NCI-H69 (cell line): ENCODE results near the gene TRAPPC3.
"Not testable (repeated sequence)": the region's sequence is repeated elsewhere in the genome, so short reads cannot be mapped to it uniquely, and the experiment has no call there.

Experiments
- DNase-seq: peaks from one replicate; lab custom pipeline; 2025; lab: John Stamatoyannopoulos, UW

TRAPPC3 gene

DNA sequence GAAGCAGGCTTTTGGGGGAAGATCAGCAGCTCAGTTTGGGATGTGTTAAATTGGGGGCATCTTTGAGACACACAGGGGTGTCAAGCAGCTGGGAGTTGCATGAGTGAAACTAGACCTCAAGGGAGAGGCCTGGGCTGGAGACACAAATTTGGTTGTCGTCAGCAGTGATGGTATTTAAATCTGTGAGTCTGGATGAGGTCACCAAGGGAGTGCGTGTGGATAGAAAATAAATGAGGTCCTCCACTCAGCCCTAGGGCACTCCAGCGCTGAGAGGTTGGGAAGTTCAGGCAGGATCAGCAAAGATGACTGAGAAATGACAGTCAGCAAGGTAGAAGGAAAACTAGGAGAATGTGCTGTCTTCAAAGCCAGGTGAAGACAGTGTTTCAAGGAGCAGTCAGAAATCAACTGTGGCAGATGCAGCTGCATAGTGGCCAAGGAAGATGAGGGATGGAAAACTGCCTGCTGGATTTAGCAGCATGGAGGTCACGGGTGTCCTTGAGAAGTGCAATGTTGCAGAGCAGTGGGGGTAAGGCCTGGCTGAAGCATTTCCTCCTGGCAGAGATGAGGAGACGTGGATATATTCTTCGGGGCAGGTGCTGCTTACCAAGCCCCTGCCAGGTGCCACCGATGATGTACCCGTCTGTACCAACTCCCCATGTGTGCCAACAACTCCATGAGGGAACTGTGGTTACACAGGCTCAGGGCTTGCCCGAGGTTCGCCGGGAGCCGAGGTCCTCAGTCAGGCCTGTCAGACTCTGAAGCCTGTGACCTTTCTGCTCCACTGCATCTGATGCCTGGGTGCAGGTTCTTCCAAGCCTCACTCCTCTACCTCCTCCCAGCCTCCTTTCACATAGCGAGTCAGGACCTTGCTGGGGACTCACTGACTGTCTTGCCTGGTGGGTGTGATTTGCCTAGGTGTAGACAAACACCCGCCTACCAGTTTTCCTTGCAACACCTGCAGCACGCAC lies 17.9 kb upstream of the TRAPPC3 start:
- no peak for DNase-seq

DNA sequence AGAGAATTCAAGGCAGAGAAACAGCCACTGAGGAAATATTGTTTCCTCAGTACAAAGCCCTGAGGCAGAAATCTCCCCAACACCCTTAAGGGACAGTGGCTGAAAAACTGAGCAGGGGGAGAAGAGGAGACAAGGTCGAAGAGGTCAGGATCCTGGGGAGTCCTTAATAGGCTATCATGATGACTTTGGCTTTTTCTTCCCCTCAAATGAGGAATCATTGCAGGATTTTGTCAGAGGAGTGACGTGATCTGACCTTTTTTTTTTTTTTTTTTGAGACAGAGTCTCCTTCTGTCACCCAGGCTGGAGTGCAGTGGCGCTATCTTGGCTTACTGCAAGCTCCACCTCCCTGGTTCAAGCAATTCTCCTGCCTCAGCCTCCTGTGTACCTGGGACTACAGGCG lies 16.9 kb upstream of the TRAPPC3 start:
- no peak for DNase-seq

DNA sequence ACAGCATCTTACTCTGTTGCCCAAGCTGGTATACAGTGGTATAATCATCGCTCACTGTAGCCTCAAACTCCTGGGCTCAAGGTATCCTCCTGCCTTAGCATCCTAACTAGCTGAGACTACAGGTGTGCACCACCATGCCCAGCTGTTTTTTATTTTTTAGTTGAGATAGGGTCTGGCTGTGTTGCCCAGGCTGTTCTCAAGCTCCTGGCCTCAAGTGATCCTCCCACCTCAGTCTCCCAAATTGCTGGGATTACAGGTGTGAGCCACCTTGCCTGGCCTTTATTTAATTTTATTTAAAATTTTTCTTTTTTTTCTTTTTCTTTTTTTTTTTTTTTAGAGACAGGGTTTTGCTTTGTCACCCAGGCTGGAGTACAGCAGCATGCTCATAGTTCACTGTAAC lies 15.9 kb upstream of the TRAPPC3 start:
- DNase-seq, result no peak

DNA sequence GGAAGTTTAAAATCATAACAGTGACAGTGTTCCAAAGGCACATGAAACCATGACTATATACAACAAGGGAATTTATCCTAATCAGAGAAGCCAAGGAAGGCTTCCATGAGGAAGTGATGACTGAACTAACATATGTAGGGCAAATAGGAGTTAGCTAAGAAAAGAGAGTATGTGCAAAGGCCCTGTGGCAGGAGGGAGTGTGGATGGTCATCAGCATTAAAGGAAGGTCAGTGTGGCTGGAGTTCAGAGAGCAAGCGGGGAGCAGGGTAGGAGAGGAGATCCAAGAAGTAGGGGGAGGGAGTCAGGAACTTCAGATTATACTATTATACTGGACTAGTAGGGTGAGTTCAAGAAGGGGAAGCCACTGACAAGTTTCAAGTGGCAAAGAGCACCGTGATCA lies 15.1 kb upstream of the TRAPPC3 start:
- DNase-seq, result no peak

DNA sequence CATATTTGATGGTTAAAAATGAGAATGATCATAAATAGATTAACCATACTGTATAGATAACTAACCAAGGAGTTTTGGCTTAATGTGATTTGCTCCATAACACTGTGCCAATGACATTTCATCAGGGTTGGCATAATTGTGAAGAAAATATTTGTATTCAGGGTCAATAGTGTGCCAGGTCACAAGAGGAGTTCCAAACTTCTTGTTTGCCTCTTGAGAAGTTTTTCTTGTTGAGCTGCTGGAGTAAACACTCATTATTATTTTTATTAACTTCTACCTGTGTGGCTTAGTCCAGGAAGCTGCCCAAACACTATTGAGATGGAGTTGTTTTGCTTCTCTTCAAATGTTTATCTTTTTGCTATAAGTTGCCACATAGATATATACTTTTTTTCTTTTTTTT lies 14.1 kb upstream of the TRAPPC3 start:
- DNase-seq, result no peak

DNA sequence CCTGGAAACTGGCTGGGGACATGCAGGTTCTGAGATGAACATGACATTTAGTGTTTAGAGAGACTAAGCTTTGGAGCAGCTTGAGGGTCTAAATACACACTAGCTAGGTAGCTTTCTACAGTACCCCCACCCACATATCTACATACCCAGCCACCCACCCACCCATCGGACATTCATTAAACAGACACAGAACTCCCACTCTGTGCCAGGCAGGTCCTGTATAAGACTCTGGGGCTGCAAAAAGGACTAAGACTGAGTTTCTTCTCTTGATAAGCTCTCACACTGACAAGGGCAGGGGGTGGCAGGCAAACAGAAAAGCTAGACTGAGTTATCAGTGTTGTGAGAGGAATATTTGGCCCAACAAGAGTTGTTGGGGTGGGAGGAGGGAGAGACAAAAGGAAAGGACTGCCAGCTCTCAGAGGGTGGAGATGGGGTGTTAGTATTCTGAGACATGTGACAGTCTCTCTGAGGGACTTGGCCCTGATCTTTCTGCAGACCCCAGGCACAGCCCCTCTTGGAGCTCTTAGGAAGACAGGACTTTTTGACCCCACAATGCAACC lies 13.5 kb upstream of the TRAPPC3 start:
- DNase-seq, result no peak

DNA sequence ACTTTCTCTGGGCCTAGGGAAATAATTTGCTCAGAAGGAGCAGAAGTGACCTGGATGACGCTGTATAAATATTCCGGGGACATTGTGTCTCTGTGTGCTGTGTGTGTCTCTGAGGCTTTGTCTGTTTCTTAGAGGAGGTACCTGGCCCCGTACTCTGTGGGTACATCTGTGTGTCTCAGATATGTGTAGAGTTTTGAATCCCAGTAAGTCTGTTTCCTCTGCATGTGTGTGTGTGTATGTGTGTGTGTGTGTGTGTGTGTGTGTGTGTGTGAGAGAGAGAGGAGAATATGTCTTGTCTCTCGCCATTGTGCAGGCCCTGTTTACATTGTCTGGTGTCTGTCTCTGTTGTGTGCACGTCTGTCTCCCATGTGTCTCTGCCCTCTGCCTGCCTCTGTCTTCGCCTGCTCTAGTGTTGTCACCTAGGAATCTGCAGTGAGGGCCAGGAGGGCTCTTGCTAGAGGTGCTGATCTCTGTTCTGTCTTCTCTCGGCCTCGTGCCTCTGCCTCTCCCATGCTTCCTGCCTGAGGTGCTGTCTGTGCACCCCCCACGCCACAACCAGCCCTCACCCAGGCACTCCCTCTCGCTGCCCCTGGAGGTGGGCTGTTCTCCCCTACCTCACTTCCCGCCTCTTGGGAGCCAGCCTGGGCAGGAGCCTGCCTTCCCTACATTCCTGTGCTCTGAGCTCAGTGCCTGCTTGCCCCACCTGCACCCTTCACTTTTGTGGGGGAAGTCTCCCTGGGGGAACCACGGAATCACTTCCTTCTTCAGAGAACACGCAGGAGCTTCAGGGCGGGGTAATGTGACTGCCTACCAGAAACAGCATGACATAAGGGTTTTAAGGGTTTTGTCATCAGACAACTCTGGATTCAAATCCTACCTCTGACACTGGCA lies 12.6 kb upstream of the TRAPPC3 start:
- no peak for DNase-seq

DNA sequence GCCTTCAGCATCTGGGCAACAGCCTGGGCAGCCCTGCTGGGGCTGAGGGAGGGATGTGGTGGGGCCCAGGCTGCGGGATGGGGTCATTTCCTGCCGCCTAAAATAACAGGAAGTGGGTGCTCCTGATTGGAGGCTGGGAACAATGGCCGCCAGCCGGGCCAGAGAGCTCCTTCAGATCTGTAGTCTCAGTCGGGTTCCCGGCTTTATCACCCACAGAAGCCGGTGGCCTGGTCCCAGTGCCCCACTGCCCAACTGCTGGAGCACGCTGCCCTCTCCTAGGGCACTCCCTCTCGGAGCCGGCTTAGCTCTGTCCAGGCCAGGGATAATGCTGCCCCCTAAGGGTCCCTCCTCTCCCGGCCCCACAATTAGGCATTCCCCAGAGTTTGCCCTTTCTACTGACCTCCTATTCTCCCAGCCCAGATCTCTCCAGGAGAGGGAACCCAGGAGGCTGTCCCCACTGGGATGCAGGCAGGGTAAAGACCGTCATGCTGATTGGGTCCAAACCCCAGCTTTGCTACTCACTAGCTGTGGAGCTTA lies 11.7 kb upstream of the TRAPPC3 start:
- peak; percentile 28 for DNase-seq

DNA sequence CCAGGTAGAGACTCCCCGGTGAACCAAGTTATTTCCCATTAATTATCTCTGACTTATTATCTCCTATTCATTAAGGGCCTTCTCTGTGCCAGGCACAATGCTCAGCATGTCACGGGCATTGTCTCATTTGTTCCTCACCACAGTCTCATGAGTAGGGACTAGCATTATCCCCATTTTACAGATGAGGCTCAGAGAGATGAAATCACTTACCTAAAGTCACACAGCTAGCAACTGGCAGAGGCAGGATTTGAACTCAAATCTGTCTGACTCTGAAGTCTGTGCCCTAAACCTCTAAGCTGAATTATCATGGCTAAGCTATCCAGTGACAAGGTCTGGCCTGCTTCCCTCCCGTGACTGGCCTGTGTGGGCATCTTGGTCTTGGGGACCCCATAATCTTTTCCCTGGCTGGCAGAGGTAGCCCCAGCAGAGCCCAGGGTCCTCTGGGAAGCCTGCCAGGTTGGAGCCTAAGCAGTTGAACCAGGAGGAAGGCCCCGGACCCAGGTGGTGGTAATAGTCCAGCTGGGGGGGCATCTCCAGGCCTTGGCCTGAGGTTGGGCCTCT lies 11.2 kb upstream of the TRAPPC3 start:
- DNase-seq, result no peak

DNA sequence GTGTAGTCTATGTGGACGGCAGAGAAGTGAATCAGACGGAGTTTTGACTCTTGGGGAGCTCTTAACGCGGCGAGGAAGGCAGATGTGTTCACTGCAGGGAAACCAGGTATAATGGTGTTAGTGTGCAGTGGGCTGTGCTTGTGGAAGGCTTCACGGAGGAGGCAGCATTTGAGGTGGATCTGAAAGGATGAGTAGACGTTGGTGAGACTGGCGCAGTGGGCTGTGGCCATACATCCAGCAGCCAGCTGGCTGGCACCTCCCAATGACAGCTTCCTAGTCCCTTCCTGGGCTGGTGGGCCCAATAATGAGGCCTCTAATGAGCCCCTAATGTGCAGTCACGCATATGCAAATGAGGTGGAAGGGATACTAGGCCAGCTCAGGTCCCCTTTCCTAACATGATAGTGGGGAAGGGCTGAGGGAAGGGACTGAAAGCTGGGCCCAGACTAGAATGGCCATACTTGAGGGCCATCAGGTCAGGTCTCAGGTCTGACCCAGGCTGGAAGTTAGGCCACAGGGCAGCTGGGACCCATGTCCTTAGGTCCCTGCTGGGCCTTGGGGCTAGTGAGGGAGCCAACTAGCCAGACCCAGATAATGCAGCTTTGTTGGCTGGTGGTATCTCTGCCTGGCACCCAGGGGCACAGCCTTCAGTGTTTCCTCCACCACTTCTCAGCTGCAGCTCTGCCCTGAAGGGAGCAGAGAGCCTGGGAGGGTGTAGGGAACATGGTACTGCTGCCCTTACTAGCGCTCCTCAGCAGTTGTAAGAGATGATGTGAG lies 10.5 kb upstream of the TRAPPC3 start:
- no peak for DNase-seq

DNA sequence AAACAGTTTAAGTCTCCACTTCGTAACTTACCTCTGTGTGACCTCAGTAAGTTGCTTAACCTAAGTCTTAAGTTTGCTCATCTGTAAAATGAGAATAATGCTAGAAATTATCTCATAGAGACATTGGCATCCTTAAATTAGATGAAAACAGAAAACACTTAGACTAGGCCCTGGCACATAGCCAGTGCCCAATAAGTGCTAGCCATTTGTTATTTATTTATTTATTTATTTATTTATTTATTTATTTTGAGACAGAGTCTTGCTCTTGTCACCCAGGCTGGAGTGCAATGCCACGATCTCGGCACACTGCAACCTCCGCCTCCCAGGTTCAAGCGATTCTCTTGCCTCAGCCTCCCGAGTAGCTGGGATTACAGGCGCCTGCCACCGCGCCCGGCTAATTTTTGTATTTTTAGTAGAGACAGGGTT lies 9.6 kb upstream of the TRAPPC3 start:
- DNase-seq, result not testable (repeated sequence)

DNA sequence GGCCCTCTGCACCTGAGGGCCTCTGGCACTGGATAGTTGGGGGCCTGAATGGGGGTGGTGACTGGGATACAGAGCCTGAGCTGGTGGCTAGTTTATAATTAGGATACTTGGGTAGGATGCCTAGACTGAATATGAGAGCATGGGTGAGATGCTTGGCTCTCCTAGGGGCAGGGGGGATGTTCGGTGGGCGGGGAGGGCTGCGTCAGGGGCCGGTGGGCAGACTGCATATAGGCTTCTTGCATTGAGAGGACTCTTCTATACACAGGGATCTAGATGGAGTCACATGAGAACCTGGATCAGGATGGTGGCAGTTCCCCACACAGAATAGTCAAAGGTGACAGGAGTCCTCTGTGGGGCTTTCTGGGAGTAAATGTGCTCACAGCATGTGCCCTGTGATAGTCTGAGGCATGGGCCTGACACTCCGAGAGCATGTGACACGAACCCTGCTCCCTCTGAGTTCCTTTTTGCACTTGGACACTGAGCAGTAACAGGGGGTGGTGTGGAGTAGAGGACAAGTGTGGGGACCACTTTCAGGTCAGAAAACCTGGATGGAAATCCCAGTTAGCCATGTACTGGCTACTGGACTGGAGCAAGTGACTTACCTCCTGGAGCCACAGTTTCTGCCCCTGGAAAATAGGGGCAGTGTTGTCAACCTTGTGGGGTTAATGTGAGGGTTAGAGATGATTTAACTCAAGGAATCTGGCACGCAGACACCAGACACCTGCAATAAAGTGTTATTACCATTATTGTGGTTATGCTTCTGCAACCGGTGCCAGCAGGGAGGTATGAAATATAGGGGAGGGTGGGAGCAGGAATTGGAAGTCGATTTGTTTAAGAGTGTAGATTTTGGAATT lies 8.9 kb upstream of the TRAPPC3 start:
- no peak for DNase-seq

DNA sequence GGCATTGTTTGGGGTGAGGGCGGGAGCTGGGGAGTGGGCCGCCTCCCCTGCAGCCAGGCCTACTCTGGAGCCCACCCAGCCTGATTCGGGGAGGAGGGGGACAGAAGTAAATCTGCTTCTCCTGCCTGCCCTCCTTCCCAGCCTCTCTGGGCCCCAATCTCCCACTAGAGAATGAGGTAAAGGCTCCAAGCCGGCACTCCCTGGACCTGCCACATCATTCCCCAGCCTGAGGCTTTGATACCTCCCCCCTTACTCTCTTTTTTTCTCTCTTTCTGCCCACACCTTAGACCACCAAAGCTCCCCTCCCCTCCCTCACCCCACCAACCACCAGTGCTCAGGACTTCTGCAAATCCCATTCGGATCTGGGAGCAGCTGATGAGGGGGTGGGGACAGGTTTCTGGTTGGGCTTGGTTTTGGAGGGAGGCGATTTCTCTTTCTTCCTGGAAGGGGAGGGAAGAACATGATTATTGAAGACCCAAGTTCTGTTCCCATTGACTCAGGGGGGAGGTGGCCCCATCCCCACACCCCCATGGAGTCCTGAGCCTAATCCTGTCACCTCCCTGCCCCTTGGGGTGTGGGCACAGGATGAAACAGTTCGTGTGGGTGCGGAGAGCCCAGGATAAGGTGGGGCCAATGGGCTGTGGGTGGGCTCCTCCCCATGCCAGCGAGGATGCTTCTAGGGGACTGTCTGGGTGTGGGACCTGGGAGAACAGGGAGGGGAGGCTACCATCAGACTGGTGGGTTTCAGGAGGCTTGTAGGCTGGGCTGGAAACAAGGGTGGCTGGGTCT lies 8.0 kb upstream of the TRAPPC3 start:
- DNase-seq, result peak; percentile 28

DNA sequence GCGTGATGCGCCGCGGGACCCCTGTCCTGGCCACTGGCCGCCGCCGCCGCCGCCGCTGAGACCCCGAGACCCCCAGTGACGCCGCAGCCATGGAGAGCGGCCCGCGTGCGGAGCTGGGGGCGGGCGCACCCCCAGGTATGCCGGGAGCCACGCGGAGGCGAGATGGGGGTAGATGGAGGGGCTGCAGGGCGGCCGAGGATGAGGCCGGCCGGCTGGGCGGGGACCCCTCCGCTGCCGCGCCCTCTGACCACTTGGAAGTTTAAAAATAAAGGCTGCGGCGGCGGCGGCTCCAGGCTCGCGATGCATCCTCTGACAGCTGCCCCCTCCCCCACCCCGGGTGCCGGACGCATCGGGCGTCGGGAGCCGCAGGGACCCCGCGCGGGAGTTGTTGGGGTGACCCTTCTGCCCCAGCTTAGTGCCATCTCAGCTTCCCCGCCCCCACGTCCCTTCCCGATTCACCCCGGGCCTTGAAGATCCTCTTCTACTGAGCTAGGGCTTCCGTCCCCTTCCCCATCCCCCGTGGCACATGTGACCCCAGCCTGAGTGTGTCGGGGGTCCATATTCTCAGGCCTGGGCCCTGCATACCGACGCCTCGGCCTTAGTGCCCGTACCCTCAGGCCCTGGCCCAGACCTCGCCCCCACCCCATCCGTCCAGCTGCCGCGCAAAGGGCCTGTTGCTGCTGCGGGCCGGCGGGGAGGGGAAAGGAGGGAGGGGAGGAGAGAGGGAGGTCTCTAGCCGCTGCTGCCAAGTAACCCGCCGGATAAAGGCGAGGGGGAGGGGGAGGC lies 7.2 kb upstream of the TRAPPC3 start:
- peak; percentile 80 for DNase-seq

DNA sequence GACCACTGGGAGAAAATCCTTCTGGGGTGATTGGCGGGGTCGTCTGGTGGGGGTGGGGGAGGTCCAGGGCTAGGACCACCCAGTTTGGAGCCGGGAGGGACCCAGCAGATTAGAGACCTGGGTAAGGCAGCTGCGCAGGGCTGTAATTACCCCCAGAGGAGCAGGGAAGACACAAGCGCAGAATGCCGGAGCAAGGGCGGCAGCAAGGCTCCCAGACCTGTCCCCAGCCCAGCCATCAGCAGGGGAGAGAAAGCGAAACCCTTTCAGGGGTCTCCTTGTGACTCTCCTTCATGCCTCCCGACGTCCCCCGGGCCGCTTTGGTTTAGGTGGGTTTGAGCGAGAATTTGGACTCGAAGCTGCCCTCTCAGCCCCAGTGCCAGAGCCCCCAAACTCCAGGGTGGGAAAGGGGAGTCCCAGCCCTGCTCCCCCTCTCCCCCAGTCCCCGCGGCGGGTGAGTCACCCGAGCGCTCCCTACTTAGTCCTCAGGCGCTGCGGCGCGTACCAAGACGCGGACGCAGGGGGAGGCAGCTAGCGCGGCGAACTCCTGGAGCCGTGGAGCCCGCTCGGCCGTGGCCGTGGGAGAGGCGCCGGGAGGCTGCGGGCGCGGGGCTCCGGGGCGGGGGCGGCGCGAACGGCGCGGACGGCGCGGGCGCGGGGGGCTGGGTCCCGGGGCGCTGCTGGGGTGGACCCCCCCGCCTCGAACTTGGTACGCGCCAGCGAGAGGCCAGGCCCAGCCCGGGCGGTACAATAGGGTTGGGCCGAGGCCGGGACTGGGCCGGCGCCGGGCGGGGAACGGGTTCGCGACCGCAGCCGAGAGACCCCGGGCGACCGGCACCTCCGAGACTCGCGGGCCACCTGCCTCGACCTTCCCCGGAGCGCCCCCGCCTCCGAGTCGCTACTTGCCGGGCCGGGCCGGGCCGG lies 6.4 kb upstream of the TRAPPC3 start, which contains the start of gene MAP7D1:
Gene MAP7D1, plus strand, starts transcription at position 753 of the 921 bp plus-strand sequence. CDS start 258 bp downstream, outside the sequence.
- DNase-seq, result peak; percentile 84

DNA sequence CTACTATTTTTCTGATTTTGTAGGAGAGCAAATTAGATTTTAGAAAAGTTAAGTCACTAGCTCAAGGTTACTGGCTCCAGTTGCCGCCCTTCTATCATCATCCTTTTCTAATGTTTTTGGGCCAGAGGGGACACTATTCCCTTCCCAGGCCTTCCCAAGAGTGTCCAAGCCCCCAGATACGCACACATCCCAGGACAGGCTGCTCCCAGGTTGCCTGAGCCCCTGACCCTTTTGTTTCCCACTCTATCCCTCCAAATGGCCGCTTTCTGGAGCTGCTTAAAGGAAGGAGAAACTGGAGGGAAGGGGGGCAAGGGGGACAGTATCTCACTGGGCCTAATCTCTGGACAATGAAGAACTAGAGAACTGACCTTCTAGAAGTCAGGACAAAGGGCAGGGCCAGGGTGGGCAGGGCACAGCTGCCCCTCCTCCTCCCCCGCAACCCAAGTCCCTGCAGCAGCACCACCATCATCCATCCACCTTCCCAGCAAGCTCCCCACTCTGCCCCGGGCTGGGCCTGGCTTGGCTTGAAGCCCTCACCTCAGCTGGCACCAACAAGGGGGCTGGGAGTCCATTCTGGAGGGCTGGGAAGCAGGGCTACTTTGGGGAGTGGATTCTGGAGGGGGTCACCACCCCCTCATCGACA lies 5.6 kb upstream of the TRAPPC3 start:
- peak; percentile 34 for DNase-seq

DNA sequence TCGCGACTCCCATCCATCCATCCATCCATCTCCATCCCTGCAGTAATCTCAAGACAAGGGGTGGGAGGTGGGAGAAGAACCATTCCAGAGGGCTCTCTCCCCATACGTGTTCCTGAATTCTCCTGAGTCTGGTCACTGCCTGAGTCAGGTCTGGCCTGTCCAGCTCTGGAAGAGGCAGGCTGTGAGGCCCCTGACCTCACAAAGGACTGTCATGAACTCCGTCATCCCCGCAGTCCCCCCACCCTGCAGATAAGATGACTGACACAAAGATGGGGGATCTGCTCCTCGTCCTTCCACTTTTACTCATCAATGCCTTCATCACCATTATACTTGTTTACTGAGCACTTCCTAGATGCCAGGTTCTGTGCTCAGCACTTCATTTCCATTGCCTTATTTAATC lies 5.0 kb upstream of the TRAPPC3 start:
- no peak for DNase-seq
